NOMO-1 treated with dmso at 0.1 percent for 144 hours (cell line): Measurements from ENCODE around the gene TSC2.
"Not testable (repeated sequence)": the region's sequence is repeated elsewhere in the genome, so short reads cannot be mapped to it uniquely, and the experiment has no call there.

Experiments used
- DNase-seq: peaks from one replicate; lab custom pipeline; 2025; ENCODE audit not compliant: unreplicated experiment; lab: John Stamatoyannopoulos, UW

The TSC2 gene

GRCh38 chr16:2117960-2118722, 70.4 kb downstream of the TSC2 start:
- not testable (repeated sequence) for DNase-seq

- DNase-seq, result not testable (repeated sequence)
Measured at GRCh38 chr16:2121325-2121724, 73.5 kb downstream of the TSC2 start.

- DNase-seq, result no peak
Measured at GRCh38 chr16:2121853-2122252, 74.1 kb downstream of the TSC2 start.

- DNase-seq, result no peak
Measured at GRCh38 chr16:2122429-2122828, 74.6 kb downstream of the TSC2 start.

GRCh38 chr16:2122934-2123683, 75.3 kb downstream of the TSC2 start:
- not testable (repeated sequence) for DNase-seq

GRCh38 chr16:2123706-2124376, 76.1 kb downstream of the TSC2 start:
- DNase-seq, result not testable (repeated sequence)

- not testable (repeated sequence) for DNase-seq
Measured at GRCh38 chr16:2124377-2124693, 76.5 kb downstream of the TSC2 start.

- not testable (repeated sequence) for DNase-seq
Measured at GRCh38 chr16:2124694-2125444, 77.1 kb downstream of the TSC2 start.

GRCh38 chr16:2125609-2126008, 77.8 kb downstream of the TSC2 start:
- not testable (repeated sequence) for DNase-seq

GRCh38 chr16:2126161-2126743, 78.5 kb downstream of the TSC2 start:
- not testable (repeated sequence) for DNase-seq

GRCh38 chr16:2126928-2127556, 79.3 kb downstream of the TSC2 start:
- DNase-seq, result not testable (repeated sequence)

- not testable (repeated sequence) for DNase-seq
Measured at GRCh38 chr16:2127630-2128280, 80.0 kb downstream of the TSC2 start.

GRCh38 chr16:2129251-2129650, 81.5 kb downstream of the TSC2 start:
- DNase-seq, result not testable (repeated sequence)

GRCh38 chr16:2129890-2130447, 82.2 kb downstream of the TSC2 start:
- not testable (repeated sequence) for DNase-seq

GRCh38 chr16:2133797-2134196, 86.0 kb downstream of the TSC2 start:
- not testable (repeated sequence) for DNase-seq

- DNase-seq, result not testable (repeated sequence)
Measured at GRCh38 chr16:2135071-2135470, 87.3 kb downstream of the TSC2 start.

GRCh38 chr16:2135770-2136490, 88.1 kb downstream of the TSC2 start, which contains the start of gene PKD1:
Gene PKD1 (minus strand): TSS chr16:2135898. CDS start chr16:2135689, 209 bp downstream.
- DNase-seq, result peak; percentile 72
